Glutamatergic neuron (in vitro differentiated cells): ENCODE data around the gene SGF29. TPM values are rescaled to one million over a fixed set of nuclear protein-coding genes. Genes with fewer than 3 reads are reported as not detected.

Experiments
- DNase-seq: peaks from one replicate; pipeline ENCODE4 v3.0.0; 2022
- H3K27ac Mint-ChIP-seq: one replicate; pipeline ENCODE4 v1.8.0; 2020; ENCODE audit warnings: mild to moderate bottlenecking, mixed read lengths, inconsistent platforms; ENCODE audit not compliant: unreplicated experiment
- H3K27me3 Mint-ChIP-seq: one replicate; pipeline ENCODE4 v1.8.0; 2020; ENCODE audit warnings: mild to moderate bottlenecking, moderate library complexity, mixed read lengths, inconsistent platforms; ENCODE audit not compliant: unreplicated experiment
- H3K36me3 Mint-ChIP-seq: one replicate; pipeline ENCODE4 v1.8.0; 2020; ENCODE audit warnings: mild to moderate bottlenecking, mixed read lengths, inconsistent platforms; ENCODE audit not compliant: unreplicated experiment
- H3K4me1 Mint-ChIP-seq: one replicate; pipeline ENCODE4 v1.8.0; 2020; ENCODE audit warnings: mild to moderate bottlenecking, low read depth, mixed read lengths, inconsistent platforms; ENCODE audit not compliant: unreplicated experiment
- H3K4me3 Mint-ChIP-seq: one replicate; pipeline ENCODE4 v1.8.0; 2020; ENCODE audit warnings: mild to moderate bottlenecking, mixed read lengths, inconsistent platforms; ENCODE audit not compliant: unreplicated experiment
- H3K9me3 Mint-ChIP-seq: one replicate; pipeline ENCODE4 v1.8.0; 2020; ENCODE audit warnings: mild to moderate bottlenecking, moderate library complexity, mixed read lengths, inconsistent platforms; ENCODE audit not compliant: unreplicated experiment
- total RNA-seq: library from RNA; stranded (reverse); fragmentation: NEBNext Ultra II Directional; extraction: Animal tissue kit (Norgen Biotek cat#: 25700); gene quantifications from one replicate; pipeline ENCODE4 v1.2.1, GENCODE V29; 2021; ENCODE audit not compliant: unreplicated experiment
- TF ChIP-seq, protein P1 (sequence below): fragments of 200-600 bp; sonication (generic); IDR thresholded peaks from one replicate; pipeline ENCODE4 v1.5.0; 2021; ENCODE audit not compliant: partially characterized antibody, unreplicated experiment

The SGF29 gene
- total RNA-seq, 1 donor from 2014 or later, result 29.2 TPM

DNA sequence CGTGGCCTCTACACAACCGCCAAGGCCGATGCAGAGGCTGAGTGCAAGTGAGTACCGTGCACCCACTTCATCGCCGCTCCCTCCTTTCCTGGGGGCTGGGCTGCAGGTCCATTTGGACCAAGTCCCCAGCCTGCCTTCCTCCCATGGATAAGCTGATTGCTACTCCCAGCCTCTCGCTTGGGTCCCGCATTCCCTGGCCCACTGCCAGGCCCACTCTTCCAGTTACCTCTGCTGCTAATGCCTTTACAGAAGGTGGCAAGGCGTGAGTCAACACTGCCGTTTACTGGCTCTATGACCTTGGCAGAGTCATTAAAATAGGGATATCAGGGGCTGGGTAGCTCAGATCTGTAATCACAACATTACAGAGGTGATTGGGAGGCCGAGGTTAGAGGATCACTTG is 32.0 kb downstream of the SGF29 start:
- DNase-seq, result no peak
- Mint-ChIP-seq H3K27ac (no peak overlapping the region), H3K9me3 (no peaks in the 10 kb centered on the region), H3K27me3 (no peaks in the 10 kb centered on the region), H3K36me3 (no peaks in the 10 kb centered on the region), H3K4me1 (no peaks in the 10 kb centered on the region), H3K4me3 (no peak overlapping the region)
- TF ChIP-seq, protein P1, sequence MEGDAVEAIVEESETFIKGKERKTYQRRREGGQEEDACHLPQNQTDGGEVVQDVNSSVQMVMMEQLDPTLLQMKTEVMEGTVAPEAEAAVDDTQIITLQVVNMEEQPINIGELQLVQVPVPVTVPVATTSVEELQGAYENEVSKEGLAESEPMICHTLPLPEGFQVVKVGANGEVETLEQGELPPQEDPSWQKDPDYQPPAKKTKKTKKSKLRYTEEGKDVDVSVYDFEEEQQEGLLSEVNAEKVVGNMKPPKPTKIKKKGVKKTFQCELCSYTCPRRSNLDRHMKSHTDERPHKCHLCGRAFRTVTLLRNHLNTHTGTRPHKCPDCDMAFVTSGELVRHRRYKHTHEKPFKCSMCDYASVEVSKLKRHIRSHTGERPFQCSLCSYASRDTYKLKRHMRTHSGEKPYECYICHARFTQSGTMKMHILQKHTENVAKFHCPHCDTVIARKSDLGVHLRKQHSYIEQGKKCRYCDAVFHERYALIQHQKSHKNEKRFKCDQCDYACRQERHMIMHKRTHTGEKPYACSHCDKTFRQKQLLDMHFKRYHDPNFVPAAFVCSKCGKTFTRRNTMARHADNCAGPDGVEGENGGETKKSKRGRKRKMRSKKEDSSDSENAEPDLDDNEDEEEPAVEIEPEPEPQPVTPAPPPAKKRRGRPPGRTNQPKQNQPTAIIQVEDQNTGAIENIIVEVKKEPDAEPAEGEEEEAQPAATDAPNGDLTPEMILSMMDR, result no peak

DNA sequence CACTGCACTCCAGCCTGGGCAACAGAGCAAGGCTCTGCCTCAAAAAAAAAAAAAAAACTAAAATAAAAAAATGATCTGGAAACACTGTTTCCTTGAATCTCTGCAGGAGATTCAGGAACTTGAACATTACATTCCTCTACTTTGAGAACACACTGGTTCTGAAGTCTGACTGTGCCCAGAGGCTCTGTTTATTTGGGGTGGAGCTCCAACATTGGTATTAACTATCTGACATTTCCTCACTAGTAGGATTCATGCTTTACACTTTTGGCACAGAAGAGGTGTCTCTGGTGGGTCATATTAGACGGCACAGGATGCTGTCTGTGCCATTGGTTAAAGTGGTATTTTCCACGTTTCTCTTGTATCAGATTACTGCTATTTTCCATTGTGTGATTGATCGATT is 32.7 kb downstream of the SGF29 start:
- TF ChIP-seq, protein P1, result no peak
- H3K4me3 Mint-ChIP-seq, result no peak overlapping the region
- DNase-seq, result no peak
- no peaks in the 10 kb centered on the region for H3K4me1 Mint-ChIP-seq
- no peaks in the 10 kb centered on the region for H3K36me3 Mint-ChIP-seq
- H3K9me3 Mint-ChIP-seq, result peaks cover 2% of the 10 kb centered on the region
- H3K27ac Mint-ChIP-seq, result no peak overlapping the region
- H3K27me3 Mint-ChIP-seq, result no peaks in the 10 kb centered on the region

DNA sequence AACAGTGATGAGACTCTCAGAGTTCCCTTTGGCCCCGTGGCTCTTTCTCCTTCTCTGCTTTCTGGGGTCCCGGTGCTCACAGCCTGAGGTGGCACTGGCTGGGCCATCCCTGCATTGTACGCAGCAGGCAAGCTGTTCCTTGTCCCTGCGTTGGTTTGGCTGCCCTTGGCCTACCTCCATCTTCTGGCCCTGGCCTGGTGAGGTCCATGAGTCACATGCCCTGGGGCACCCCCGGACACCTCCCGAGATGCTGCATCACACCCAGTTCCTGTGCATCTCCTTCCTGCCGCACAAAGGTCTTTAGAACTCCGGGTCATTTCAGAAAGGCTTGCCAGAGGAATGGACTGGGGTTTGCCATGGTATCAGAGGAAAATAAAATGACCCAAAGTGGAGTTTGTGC is 33.7 kb downstream of the SGF29 start:
- Mint-ChIP-seq H3K36me3 (no peaks in the 10 kb centered on the region), H3K27ac (no peak overlapping the region), H3K9me3 (peaks cover 2% of the 10 kb centered on the region), H3K4me3 (no peak overlapping the region), H3K4me1 (no peaks in the 10 kb centered on the region), H3K27me3 (no peaks in the 10 kb centered on the region)
- TF ChIP-seq, protein P1, result no peak
- no peak for DNase-seq

DNA sequence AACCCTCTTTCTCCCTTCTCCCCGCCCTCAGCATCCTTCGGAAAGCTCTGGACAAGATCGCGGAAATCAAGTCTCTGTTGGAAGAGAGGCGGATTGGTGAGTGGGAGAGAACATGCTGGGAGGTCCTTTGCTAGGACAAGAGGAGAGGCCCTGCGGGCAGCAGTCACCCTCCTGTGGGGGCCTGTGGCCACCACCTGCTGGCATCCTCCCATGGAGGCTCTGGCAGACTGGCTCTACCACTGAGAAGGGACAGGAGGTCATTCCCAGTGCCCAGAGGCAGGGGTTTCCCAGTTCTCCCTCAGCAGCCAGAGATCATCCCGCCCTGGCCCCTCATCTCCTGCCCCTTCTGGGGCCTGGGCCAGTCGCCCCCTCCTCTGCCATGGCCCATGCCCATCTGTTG is 35.3 kb downstream of the SGF29 start:
- H3K4me1 Mint-ChIP-seq, result no peaks in the 10 kb centered on the region
- peaks cover 4% of the 10 kb centered on the region for H3K27me3 Mint-ChIP-seq
- H3K4me3 Mint-ChIP-seq, result no peak overlapping the region
- H3K27ac Mint-ChIP-seq, result no peak overlapping the region
- H3K36me3 Mint-ChIP-seq, result no peaks in the 10 kb centered on the region
- no peak for DNase-seq
- TF ChIP-seq, protein P1, result no peak
- peaks cover 4% of the 10 kb centered on the region for H3K9me3 Mint-ChIP-seq

DNA sequence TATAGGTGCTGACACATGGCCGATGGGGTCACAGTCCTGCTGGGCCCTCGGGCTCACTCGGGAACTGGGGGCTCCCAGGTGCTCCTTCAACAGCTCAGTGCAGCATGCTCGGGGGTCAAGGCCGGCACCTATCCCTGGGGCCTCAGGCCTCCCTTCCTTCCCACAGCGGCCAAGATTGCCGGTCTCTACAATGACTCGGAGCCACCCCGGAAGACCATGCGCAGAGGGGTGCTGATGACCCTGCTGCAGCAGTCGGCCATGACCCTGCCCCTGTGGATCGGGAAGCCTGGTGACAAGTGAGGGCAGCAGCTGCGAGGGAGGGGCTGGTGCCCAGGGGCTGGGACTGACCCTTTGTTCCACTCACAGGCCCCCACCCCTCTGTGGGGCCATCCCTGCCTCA is 36.2 kb downstream of the SGF29 start:
- H3K4me1 Mint-ChIP-seq, result no peaks in the 10 kb centered on the region
- TF ChIP-seq, protein P1, result no peak
- peaks cover 4% of the 10 kb centered on the region for H3K27me3 Mint-ChIP-seq
- no peak overlapping the region for H3K27ac Mint-ChIP-seq
- no peak for DNase-seq
- peaks cover 4% of the 10 kb centered on the region for H3K9me3 Mint-ChIP-seq
- no peak overlapping the region for H3K4me3 Mint-ChIP-seq
- no peaks in the 10 kb centered on the region for H3K36me3 Mint-ChIP-seq
